Ovary (tissue), 3 donors: ENCODE data around the gene NEO1.

Experiments used
- CTCF ChIP-seq, 3 donors: fragments of 450-650 bp in 2 of 3; fragments of 200-600 bp in 1 of 3; IDR thresholded peaks; one replicate each; pipeline versions ENCODE4 v1.5.1 to v1.8.0; 2016 to 2022; ENCODE audit warnings: antibody characterized with exemption in 3 of 3, mild to moderate bottlenecking in 1 of 3
- POLR2A ChIP-seq: fragments of 450-650 bp; IDR thresholded peaks from one replicate; pipeline ENCODE4 v1.6.1; 2017; ENCODE audit warnings: antibody characterized with exemption, mild to moderate bottlenecking, moderate library complexity
- donor health status: DM: no; HTN: no; CAD: no.

GRCh38 chr15:73325191-73325861, 273.1 kb downstream of the NEO1 start:
- no peak for TF ChIP-seq CTCF (IDR thresholded peaks at IDR 0.05)
- no peak for TF ChIP-seq POLR2A
